Measurements from ENCODE around the gene MTCP1.
A peak's percentile ranks its signal among the peaks of the same experiment; 100 is the strongest.

MTCP1 gene

DNA sequence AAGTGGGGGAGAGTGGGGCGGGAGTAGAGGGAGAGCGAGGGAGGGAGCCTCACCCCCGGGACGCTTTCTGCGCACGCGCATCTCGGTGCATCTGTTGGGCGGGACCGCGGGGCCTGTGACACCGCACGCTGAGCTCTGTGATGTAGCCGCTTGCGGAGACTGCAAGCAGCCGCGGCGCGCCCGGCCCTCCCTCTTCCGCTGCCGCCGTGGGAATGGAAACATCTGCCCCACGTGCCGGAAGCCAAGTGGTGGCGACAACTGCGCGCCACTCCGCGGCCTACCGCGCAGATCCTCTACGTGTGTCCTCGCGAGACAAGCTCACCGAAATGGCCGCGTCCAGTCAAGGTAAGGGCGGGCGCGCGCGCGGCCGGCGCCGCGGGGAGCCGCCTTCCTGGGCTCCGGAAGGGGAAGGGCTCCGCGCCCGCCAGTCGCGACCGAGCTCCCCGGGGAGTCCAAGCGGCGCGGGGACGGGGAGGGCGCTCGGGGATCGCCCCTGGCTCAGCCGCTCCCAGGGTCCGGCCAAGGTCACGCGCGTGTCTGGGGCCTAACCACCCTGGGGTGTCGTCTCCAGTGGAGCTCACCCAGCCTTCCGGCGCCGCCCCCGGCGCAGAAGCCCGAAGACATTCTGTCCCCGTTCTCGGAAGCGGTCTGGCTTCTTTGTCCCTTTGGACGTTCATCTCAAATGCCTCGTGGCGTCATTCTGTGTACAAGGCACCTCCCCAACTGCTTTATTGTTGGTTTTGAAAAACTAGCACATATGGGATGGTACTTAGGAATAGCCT, 44.0 kb downstream of the MTCP1 start, which contains the start of gene FUNDC2:
TSS of gene FUNDC2 (plus strand) at position 118 of the 782 bp plus-strand sequence. CDS start at position 213, 95 bp downstream.
- TF ChIP-seq, protein P1, sequence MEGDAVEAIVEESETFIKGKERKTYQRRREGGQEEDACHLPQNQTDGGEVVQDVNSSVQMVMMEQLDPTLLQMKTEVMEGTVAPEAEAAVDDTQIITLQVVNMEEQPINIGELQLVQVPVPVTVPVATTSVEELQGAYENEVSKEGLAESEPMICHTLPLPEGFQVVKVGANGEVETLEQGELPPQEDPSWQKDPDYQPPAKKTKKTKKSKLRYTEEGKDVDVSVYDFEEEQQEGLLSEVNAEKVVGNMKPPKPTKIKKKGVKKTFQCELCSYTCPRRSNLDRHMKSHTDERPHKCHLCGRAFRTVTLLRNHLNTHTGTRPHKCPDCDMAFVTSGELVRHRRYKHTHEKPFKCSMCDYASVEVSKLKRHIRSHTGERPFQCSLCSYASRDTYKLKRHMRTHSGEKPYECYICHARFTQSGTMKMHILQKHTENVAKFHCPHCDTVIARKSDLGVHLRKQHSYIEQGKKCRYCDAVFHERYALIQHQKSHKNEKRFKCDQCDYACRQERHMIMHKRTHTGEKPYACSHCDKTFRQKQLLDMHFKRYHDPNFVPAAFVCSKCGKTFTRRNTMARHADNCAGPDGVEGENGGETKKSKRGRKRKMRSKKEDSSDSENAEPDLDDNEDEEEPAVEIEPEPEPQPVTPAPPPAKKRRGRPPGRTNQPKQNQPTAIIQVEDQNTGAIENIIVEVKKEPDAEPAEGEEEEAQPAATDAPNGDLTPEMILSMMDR (IDR thresholded peaks at IDR 0.05; ENCODE audit: control insufficient read depth, extremely low read depth, insufficient read depth) = no peak
- peak; percentile 85 for DNase-seq (ENCODE audit: low read depth)
- H3K4me3 ChIP-seq (ENCODE audit: low read depth, low read length) = peak within 1 kb of the TSS; percentile 78

DNA sequence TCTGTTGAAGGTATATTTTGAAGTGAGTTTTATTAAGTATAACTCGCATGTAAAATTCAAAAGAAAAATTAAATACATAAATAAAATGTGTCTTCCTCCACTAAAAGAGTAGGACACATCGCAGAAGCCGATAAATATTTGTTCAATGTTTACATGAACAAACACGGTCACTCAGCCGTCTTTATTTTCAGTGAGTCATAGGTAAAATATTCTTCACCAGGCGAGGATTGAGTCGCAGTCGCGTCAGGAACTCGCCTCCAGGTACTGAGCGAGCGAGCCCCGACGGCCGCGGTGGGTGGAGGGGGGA, 44.6 kb downstream of the MTCP1 start:
- TF ChIP-seq, protein P1 (IDR thresholded peaks at IDR 0.05; ENCODE audit: control insufficient read depth, extremely low read depth, insufficient read depth) = no peak
- no peak for DNase-seq (ENCODE audit: low read depth)
- peak overlapping the region; percentile 78 for H3K4me3 ChIP-seq (ENCODE audit: low read depth, low read length)

- TF ChIP-seq, protein P1 (IDR thresholded peaks at IDR 0.05; ENCODE audit: control insufficient read depth, extremely low read depth, insufficient read depth) = no peak
- no peak overlapping the region for H3K4me3 ChIP-seq (ENCODE audit: low read depth, low read length)
- DNase-seq (ENCODE audit: low read depth) = no peak
These were observed 46.8 kb downstream of the MTCP1 start for GRCh38 chrX:155023907-155024833.

DNA sequence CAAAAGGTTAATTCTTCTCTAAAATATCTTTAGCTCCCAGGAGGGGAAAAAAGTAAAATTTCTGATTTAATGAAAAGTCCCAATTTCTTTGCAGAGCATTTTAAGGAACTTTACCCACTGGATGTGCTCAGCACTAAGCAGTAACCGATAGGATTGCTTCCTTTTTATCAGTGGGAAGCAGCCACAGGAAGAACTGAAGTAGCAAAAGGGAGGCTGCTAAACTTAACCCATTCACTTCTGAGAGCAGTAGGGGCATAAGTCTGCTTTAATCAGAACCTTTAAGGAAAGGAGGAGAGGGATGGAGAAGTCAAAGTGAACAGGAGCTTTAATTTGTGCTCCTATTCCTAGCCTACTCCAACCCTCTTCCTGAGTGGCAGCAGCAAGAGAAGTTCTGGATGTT, 48.4 kb downstream of the MTCP1 start, which contains the start of gene F8:
TSS of gene F8 (minus strand) at position 139 of the 400 bp plus-strand sequence. CDS start 171 bp downstream, outside the sequence.
- DNase-seq (ENCODE audit: low read depth) = no peak
- H3K4me3 ChIP-seq (ENCODE audit: low read depth, low read length) = no peak within 1 kb of the TSS
- TF ChIP-seq, protein P1 (IDR thresholded peaks at IDR 0.05; ENCODE audit: control insufficient read depth, extremely low read depth, insufficient read depth) = no peak

DNA sequence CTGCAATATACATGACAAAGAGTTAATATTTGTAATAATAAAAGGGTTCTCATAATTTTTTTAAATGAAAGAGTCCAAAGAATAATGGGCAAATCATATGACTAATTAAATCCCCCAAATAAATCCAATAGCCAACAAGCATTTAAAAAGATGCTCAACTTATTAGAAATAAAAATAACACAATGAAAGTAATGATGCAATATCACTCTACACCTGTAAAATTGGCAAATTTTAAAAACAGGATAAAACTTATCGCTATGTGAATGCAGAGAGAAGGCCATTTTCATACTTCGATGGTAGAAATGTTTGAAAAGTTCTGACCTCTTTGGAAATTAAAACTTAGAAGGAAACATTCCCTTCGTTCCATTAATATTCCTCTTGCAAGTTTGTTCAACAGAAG, 50.3 kb downstream of the MTCP1 start:
- no peak overlapping the region for H3K4me3 ChIP-seq (ENCODE audit: low read depth, low read length)
- TF ChIP-seq, protein P1 (IDR thresholded peaks at IDR 0.05; ENCODE audit: control insufficient read depth, extremely low read depth, insufficient read depth) = no peak
- DNase-seq (ENCODE audit: low read depth) = no peak
